NCI-H69 (cell line): ENCODE results near the gene FAM240B.

Experiments used
- DNase-seq: peaks from one replicate; lab custom pipeline; 2025; lab: John Stamatoyannopoulos, UW

The FAM240B gene

GRCh38 chr9:38720083-38720745, at the start of gene FAM240B:
FAM240B (minus strand) TSS chr9:38720133; CDS start chr9:38703999, 16,134 bp downstream.
- no peak for DNase-seq

DNA sequence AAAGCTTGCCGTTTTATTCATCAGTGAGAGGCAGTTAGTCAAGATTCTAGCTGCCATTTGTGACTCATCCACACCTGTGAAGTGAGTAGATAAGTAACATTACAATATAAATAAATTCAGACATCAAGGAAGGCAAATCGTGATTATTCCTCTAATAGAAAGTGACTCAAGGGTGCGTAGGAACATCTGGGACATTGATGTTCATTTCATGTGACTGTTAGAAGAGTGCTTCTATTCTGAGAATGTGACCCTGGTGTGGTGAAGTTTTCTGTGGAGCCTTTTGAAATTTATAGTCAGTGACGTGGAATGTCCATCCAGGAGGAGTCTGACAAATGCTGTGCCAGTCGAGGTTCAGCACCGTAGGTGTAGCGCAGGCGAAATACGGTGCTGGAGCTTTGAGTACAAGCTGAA, 48.4 kb upstream of the FAM240B start:
- no peak for DNase-seq

GRCh38 chr9:38765101-38765500, 45.2 kb upstream of the FAM240B start:
- no peak for DNase-seq

DNA sequence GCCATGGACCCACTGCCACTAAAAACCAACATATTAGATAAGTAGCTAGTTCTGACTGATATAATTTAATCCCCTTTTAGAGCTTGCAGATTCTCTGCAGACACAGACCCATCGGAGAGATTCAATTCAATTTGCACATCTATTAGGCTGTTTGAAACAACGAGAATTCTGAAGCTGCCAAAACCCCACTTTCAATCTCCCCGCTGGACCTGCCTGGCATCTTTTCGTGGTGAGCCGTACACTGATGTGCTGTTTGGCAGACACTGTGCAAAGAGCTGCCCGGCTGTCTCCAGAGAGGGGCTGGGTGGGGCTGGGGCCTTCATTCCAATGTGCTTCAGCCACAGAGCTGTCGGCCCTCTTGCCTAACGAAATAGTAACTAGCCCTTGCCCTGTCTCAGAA, 42.1 kb upstream of the FAM240B start:
- no peak for DNase-seq

GRCh38 chr9:38761339-38761738, 41.4 kb upstream of the FAM240B start:
- DNase-seq = no peak

DNA sequence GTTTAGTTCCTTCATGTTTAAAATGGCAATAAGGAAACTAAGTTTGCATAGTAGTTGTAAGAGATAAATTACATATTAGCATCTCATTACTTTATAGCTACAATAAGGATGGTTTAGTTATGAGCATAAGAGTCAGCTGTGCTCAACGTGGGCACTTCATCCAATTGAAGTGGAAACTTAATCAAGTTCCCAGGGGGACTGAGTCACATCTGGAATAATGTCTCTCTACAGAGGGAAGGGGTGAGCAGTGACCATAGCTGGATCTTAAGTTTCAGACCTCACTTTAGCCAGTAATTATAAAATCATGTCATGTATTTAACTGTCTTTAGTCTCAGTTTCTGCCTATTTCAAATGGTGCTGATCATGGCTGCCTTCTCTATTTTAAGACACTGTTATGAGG, 36.8 kb upstream of the FAM240B start:
- no peak for DNase-seq

DNA sequence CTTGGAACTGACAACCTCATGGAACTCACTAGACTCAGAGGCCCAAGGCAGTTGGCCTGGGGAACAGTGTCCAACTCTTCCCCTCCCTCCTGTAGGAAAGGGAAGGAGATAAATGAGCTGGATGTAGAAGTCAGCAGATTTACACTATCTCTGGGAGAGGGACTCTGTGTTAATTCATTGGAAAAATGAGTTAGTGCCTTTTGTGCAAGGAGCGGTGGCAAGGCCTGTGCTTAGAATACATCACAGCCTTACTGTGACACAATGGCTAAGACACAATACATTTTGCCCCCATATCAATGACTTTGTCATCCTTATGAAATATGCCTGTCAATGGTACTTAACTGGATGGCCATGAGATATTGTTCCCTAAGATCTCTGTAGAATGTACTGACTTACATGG, 28.0 kb upstream of the FAM240B start:
- DNase-seq = no peak

DNA sequence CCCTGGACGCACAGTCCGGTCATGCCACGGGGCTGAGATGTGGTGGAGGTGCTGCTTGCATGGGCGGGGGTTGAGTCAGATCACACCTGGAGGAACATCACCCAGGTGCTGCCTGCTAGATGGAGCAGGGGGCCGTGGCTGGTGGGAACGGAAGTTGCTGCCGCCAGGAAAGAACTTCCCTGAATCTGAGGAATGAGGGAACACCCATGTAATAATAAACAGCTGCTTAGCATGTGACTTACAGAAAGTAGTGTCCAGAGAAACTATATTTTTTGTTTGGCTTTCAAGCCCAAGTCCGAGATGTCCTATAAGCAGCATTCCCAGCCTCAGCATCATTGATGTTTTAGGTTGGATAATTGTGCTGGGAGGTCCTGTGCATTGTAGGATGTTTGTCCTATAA, 27.1 kb upstream of the FAM240B start:
- no peak for DNase-seq

- no peak for DNase-seq
Observed at GRCh38 chr9:38746303-38746702, 26.4 kb upstream of the FAM240B start.

DNA sequence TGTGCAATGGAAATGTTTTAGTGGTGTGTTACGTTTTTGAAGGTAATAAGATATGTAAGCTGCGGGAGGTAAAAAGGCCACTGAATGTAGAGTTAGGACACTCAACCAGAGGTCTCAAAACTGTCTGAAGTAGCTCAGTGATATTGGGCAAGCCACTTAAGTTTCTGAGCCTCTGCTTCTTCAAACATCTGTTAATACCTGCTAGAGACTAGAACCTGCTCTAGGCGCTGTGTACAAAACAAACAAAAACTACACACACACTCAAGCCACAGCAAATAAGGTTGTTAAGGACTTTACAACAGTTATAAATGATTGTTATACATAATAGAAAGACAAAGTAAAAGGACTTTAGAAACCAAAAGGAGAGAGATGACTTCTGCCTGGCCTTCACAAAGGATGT, 24.6 kb upstream of the FAM240B start:
- no peak for DNase-seq

- DNase-seq = no peak
Observed at GRCh38 chr9:38737246-38737645, 17.3 kb upstream of the FAM240B start.

DNA sequence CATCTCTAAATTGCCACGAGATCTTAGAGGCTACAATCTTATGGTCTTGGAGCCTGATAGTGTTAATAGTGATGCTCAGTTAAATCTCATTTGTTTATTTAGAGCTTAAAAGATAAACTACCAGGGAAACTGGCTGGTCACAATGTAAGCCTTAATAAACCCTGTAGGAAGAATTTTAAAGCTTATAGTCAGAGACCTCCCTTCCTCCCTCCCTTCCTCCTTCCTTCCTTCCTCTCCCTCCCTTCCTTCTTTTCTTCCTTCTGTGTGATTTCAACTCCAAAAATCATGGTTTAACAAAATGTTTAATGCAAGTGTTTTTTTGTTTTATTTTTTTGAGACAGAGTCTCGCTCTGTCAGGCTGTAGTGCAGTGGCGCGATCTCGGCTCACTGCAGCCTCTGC, 14.9 kb upstream of the FAM240B start:
- no peak for DNase-seq

- DNase-seq = no peak
Observed at GRCh38 chr9:38733503-38733902, 13.6 kb upstream of the FAM240B start.

- no peak for DNase-seq
Observed at GRCh38 chr9:38732885-38733284, 13.0 kb upstream of the FAM240B start.

DNA sequence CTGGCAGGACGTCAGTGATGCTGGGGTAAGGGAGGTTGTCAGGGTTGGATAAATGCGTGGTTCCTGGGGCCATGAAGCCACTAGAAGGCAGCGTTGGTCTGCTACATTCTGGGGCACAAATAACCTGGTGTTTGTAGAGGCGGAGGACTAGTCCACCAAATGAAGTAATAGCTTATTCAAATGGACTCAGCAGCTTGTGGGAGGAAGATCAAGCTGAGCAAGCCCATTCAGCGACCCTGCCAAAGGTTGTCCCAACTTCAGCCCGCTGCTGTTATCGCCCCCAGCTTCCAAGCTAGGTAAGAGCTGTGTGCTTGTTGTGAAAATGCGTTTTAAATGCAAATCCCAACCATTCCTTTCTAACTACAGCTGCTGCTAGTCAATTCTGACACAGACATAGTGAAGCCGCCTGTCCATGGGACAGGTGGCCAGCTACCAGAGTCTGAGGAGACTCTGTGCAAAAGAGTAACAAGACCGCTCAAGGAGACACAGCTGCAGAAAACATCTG, 7.6 kb upstream of the FAM240B start:
- peak; percentile 8 for DNase-seq

DNA sequence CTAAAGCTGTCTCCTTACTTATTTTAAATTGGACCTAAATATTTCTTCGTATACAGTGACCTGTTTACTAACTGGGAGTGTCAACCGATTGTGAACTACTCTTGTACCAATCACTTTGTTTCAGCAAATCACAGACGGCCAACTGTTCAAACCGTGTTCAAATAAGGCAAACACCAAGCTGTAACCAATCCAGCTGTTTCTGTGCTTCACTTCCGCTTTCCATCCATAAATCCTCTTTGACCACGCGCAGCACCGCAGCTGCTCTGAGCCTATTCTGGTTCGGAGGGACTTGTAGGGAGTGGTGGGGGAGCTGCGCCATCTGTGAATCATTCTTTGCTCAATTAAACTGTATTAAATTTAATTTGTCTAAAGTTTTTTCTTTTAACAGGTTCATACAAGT, 4.8 kb upstream of the FAM240B start:
- DNase-seq = peak; percentile 15

DNA sequence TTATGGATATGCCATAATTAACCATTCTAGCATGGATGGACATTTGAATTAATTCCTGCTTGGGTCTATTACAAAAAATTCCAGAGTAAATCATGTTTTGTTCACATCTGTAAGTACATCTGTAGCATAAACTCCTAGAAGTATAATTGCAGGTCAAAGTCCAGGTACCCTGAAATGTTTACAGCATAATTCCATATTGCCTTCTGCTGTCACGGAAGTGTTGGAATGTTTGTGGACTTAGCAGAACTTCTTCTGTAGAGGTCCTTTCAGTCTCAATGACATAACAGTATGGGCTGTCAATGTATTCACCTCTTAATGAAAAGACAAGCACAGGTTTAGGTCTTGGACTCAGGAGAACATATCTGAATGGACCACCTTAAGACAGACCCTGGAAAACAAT, 1.8 kb downstream of the FAM240B start:
- no peak for DNase-seq

- DNase-seq = no peak
Observed at GRCh38 chr9:38715684-38716083, 4.2 kb downstream of the FAM240B start.

GRCh38 chr9:38713426-38713825, 6.5 kb downstream of the FAM240B start:
- no peak for DNase-seq

GRCh38 chr9:38708759-38709158, 11.2 kb downstream of the FAM240B start:
- peak; percentile 14 for DNase-seq

GRCh38 chr9:38707885-38708637, 11.9 kb downstream of the FAM240B start:
- DNase-seq = peak; percentile 81

- DNase-seq = no peak
Observed at GRCh38 chr9:38706493-38706892, 13.4 kb downstream of the FAM240B start.

DNA sequence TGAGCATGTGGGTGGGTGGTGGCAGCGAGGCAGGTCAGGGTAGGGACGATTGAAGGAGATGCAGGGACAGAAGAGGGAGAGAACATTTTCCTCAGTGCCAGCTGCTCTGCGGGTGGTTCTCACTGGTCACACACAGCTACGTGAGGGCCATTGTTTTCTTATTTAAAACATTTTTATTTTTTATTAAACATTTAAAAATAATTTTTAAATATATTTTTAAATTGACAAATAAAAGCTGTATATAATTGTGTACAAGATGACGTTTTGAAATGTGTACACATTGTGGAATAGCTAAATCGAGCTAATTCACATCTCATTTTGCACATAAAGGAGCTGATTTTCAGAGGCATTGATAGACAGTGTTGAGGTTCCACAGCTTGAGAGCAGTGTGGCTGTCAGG, 14.0 kb downstream of the FAM240B start:
- DNase-seq = no peak

DNA sequence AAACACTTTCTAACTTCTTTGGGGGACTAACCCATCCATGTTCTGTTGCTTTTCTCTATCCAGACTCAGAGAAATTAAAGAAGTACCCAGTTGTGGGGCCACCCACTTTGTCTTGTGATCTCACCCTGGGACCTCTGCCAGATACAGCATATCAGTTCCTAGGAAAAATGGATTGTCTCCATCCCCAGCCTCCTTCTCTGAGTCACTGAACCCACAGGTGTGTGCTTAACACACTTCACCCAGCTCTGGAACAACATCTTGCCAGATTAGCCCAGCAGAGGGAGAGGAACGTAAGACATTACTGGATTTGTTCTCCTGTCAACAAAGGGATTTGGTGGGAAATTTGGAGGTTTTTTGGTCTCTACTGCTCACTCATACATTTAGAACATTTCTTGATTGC, 19.2 kb downstream of the FAM240B start:
- peak; percentile 45 for DNase-seq
